A673 (cell line): ENCODE data around the gene SYK. TPM values are rescaled to one million over a fixed set of nuclear protein-coding genes. Genes with fewer than 3 reads are reported as not detected.

Experiments
- BruUV-seq: library from RNA; stranded (reverse); fragments of 400-500 nt; replicated peaks from 2 replicates; lab custom pipeline; 2021; lab: Mats Ljungman, UMichigan
- CTCF ChIA-PET: fragments of 300-600 bp; sonication (Branson Sonifier 250); formaldehyde crosslinking; loops from one replicate; lab custom pipeline; 2022; ENCODE audit warnings: antibody characterized with exemption; lab: Charles Lee
- POLR2A ChIA-PET: fragments of 300-600 bp; sonication (Branson Sonifier 250); formaldehyde crosslinking; loops from one replicate; lab custom pipeline; 2022; ENCODE audit warnings: antibody characterized with exemption; ENCODE audit not compliant: low non-redundant PET; lab: Charles Lee
- DNase-seq: peaks from one replicate; pipeline ENCODE4 v3.0.0-alpha.2; 2015; ENCODE audit warnings: low spot score
- H3K27ac ChIP-seq: fragments of 200-600 bp; sonication (generic); 2 replicates; pipeline ENCODE4 v1.5.1; 2016; ENCODE audit warnings: mixed run types, low read depth, mild to moderate bottlenecking, mixed read lengths, antibody characterized with exemption, low read length; ENCODE audit not compliant: poor library complexity, severe bottlenecking
- H3K27me3 ChIP-seq: fragments of 200-600 bp; sonication (generic); replicated peaks from 2 replicates; pipeline ENCODE4 v1.6.1; 2017; ENCODE audit warnings: mixed run types, low read depth, mild to moderate bottlenecking, mixed read lengths, antibody characterized with exemption, low read length; ENCODE audit not compliant: insufficient read depth, poor library complexity
- H3K36me3 ChIP-seq: fragments of 200-600 bp; sonication (generic); 2 replicates; pipeline ENCODE4 v1.6.1; 2016; ENCODE audit warnings: mixed run types, mild to moderate bottlenecking, mixed read lengths, antibody characterized with exemption, low read length; ENCODE audit not compliant: insufficient read depth, poor library complexity, severe bottlenecking
- H3K4me1 ChIP-seq: fragments of 200-600 bp; sonication (generic); 2 replicates; pipeline ENCODE4 v1.6.1; 2017; ENCODE audit warnings: mixed run types, mild to moderate bottlenecking, mixed read lengths, antibody characterized with exemption, low read length; ENCODE audit not compliant: insufficient read depth, poor library complexity, severe bottlenecking
- H3K4me3 ChIP-seq: fragments of 200-600 bp; sonication (generic); 2 replicates; pipeline ENCODE4 v1.5.1; 2016; ENCODE audit warnings: low read depth, mixed run types, mild to moderate bottlenecking, mixed read lengths, low read length; ENCODE audit not compliant: poor library complexity, severe bottlenecking
- H3K9me3 ChIP-seq: fragments of 200-600 bp; sonication (generic); 2 replicates; pipeline ENCODE4 v1.6.1; 2016; ENCODE audit warnings: mixed run types, low read depth, mild to moderate bottlenecking, mixed read lengths, antibody characterized with exemption, low read length; ENCODE audit not compliant: poor library complexity, severe bottlenecking
- CTCF ChIP-seq: fragments of 300-800, 200-600 bp; sonication (generic); conservative IDR thresholded peaks from 2 replicates; pipeline ENCODE4 v1.5.1; 2017; ENCODE audit warnings: low read depth, mild to moderate bottlenecking, antibody characterized with exemption, low read length, moderate library complexity, mixed read lengths
- EZH2 ChIP-seq: fragments of 200-600 bp; sonication (generic); IDR thresholded peaks from 2 replicates; pipeline ENCODE4 v1.6.1; 2017; ENCODE audit warnings: borderline replicate concordance, low read depth, mild to moderate bottlenecking, mixed read lengths, antibody characterized with exemption, low read length; ENCODE audit not compliant: poor library complexity, severe bottlenecking
- intact Hi-C: fragments of 100-400 bp; cut with micrococcal nuclease; formaldehyde crosslinking; loops from one replicate; pipeline ENCODE4 v1.10.0; 2022; ENCODE audit not compliant: unreplicated experiment
- total RNA-seq: library from RNA; stranded (reverse); gene quantifications from 2 replicates; pipeline ENCODE4 v1.2.3, GENCODE V29; 2021

Gene SYK
- total RNA-seq, 1 experiment from 2014 or later, result 14.9 TPM

GRCh38 chr9:90878562-90878961, 76.9 kb downstream of the SYK start:
- no peaks in the 10 kb centered on the region for H3K36me3 ChIP-seq
- no peak overlapping the region for H3K27ac ChIP-seq
- H3K4me1 ChIP-seq, result no peaks in the 10 kb centered on the region
- TF ChIP-seq EZH2 (no peak), CTCF (no peak)
- H3K4me3 ChIP-seq, result no peak overlapping the region
- H3K9me3 ChIP-seq, result no peaks in the 10 kb centered on the region
- BruUV-seq, result no TSS peak
- no peak for DNase-seq
- ChIA-PET POLR2A (no interaction called here), CTCF (interaction anchor here (0.6 kb wide), 1 partner anchor 16 kb away, joined by 3 read pairs; no protein-coding TSS in a partner anchor)
- intact Hi-C loops, result loop anchor here (5.0 kb wide), 1 partner anchor 236 kb away; the partner anchor contains the start of gene DIRAS2
- H3K27me3 ChIP-seq, result no peaks in the 10 kb centered on the region

GRCh38 chr9:90880066-90880465, 78.4 kb downstream of the SYK start:
- intact Hi-C loops, result no loop called here
- ChIA-PET CTCF (no interaction called here), POLR2A (no interaction called here)
- Histone ChIP-seq H3K4me3 (no peak overlapping the region), H3K36me3 (no peaks in the 10 kb centered on the region), H3K27me3 (no peaks in the 10 kb centered on the region), H3K9me3 (no peaks in the 10 kb centered on the region), H3K27ac (no peak overlapping the region), H3K4me1 (no peaks in the 10 kb centered on the region)
- no peak for DNase-seq
- no TSS peak for BruUV-seq
- TF ChIP-seq CTCF (no peak), EZH2 (no peak)

- ChIA-PET CTCF (no interaction called here), POLR2A (no interaction called here)
- no peaks in the 10 kb centered on the region for H3K27me3 ChIP-seq
- TF ChIP-seq EZH2 (no peak), CTCF (no peak)
- H3K4me1 ChIP-seq, result no peaks in the 10 kb centered on the region
- intact Hi-C loops, result no loop called here
- H3K9me3 ChIP-seq, result no peaks in the 10 kb centered on the region
- no peak overlapping the region for H3K27ac ChIP-seq
- no peaks in the 10 kb centered on the region for H3K36me3 ChIP-seq
- DNase-seq, result no peak
- no TSS peak for BruUV-seq
- H3K4me3 ChIP-seq, result no peak overlapping the region
Measured at GRCh38 chr9:90880669-90881068, 79.0 kb downstream of the SYK start.
